BE2C (cell line): Measurements from ENCODE around the gene ALDH16A1.

Experiments used
- DNase-seq: peaks from one replicate; pipeline ENCODE4 v3.0.0-alpha.2; 2020
- H3K27me3 ChIP-seq: fragments of 250-450 bp; sonication (Bioruptor Pico); 2 replicates; pipeline ENCODE4 v1.5.1; 2020; ENCODE audit warnings: mild to moderate bottlenecking
- H3K36me3 ChIP-seq: fragments of 250-450 bp; sonication (Bioruptor Pico); 2 replicates; pipeline ENCODE4 v1.5.1; 2020; ENCODE audit warnings: mild to moderate bottlenecking
- H3K4me1 ChIP-seq: fragments of 250-450 bp; sonication (Bioruptor Pico); 2 replicates; pipeline ENCODE4 v1.5.1; 2020
- H3K4me3 ChIP-seq: 2 replicates; pipeline ENCODE4 v1.5.1; 2011; ENCODE audit warnings: low read depth, low read length
- H3K9me3 ChIP-seq: fragments of 250-450 bp; sonication (Bioruptor Pico); 2 replicates; pipeline ENCODE4 v1.5.1; 2020
- CTCF ChIP-seq: IDR thresholded peaks from 2 replicates; pipeline ENCODE4 v1.5.1; 2012; ENCODE audit warnings: mild to moderate bottlenecking, low read depth, low read length

Gene ALDH16A1

GRCh38 chr19:49431330-49431749 is 21.7 kb upstream of the ALDH16A1 start:
- Histone ChIP-seq H3K27me3 (peaks cover 59% of the 10 kb centered on the region), H3K4me3 (no peak overlapping the region), H3K36me3 (no peaks in the 10 kb centered on the region), H3K9me3 (no peaks in the 10 kb centered on the region), H3K4me1 (no peaks in the 10 kb centered on the region)
- DNase-seq: peak; percentile 59
- no peak for TF ChIP-seq CTCF

GRCh38 chr19:49432141-49433073 is 20.6 kb upstream of the ALDH16A1 start:
- H3K4me3 ChIP-seq: no peak overlapping the region
- no peaks in the 10 kb centered on the region for H3K9me3 ChIP-seq
- peaks cover 56% of the 10 kb centered on the region for H3K27me3 ChIP-seq
- no peaks in the 10 kb centered on the region for H3K4me1 ChIP-seq
- no peaks in the 10 kb centered on the region for H3K36me3 ChIP-seq
- no peak for DNase-seq
- TF ChIP-seq CTCF: no peak

- no peaks in the 10 kb centered on the region for H3K9me3 ChIP-seq
Observed at GRCh38 chr19:49433240-49433901, 19.7 kb upstream of the ALDH16A1 start.

GRCh38 chr19:49434907-49435583 is 18.0 kb upstream of the ALDH16A1 start:
- Histone ChIP-seq H3K4me1 (no peaks in the 10 kb centered on the region), H3K9me3 (no peaks in the 10 kb centered on the region), H3K36me3 (no peaks in the 10 kb centered on the region), H3K27me3 (peaks cover 58% of the 10 kb centered on the region), H3K4me3 (no peak overlapping the region)
- no peak for TF ChIP-seq CTCF
- no peak for DNase-seq

More at GRCh38 chr19:49433240-49433901, 19.7 kb upstream of the ALDH16A1 start:
- H3K4me1 ChIP-seq: no peaks in the 10 kb centered on the region
- no peaks in the 10 kb centered on the region for H3K36me3 ChIP-seq
- H3K27me3 ChIP-seq: peaks cover 55% of the 10 kb centered on the region
- no peak for TF ChIP-seq CTCF
- DNase-seq: no peak
- H3K4me3 ChIP-seq: no peak overlapping the region

- TF ChIP-seq CTCF: no peak
- Histone ChIP-seq H3K36me3 (no peaks in the 10 kb centered on the region), H3K4me1 (no peaks in the 10 kb centered on the region; the same call in 1 of the 2 replicates), H3K9me3 (no peaks in the 10 kb centered on the region), H3K27me3 (peaks cover 63% of the 10 kb centered on the region), H3K4me3 (no peak overlapping the region)
- DNase-seq: no peak
Observed at GRCh38 chr19:49435670-49436069, 17.4 kb upstream of the ALDH16A1 start.
